PC-3 (cell line): ENCODE results near the gene PIGZ. TPM values are rescaled to one million over a fixed set of nuclear protein-coding genes. Genes with fewer than 3 reads are reported as not detected.

Source experiments
- ATAC-seq: fragments of 200-7000 bp; cut with Tn5 transposase; 2 replicates; pipeline ENCODE4 v1.9.1; 2020; ENCODE audit warnings: mild to moderate bottlenecking, moderate library complexity
- BruUV-seq: library from RNA; stranded (reverse); fragments of 400-500 nt; replicated peaks from 2 replicates; lab custom pipeline; 2021; lab: Mats Ljungman, UMichigan
- CTCF ChIA-PET: fragments of 300-600 bp; sonication (Branson Sonifier 250); formaldehyde crosslinking; loops from one replicate; lab custom pipeline; 2022; ENCODE audit warnings: antibody characterized with exemption; lab: Charles Lee
- POLR2A ChIA-PET: fragments of 300-600 bp; sonication (Branson Sonifier 250); formaldehyde crosslinking; loops from one replicate; lab custom pipeline; 2022; ENCODE audit warnings: antibody characterized with exemption; ENCODE audit not compliant: unreplicated experiment; lab: Charles Lee
- DNase-seq: peaks from one replicate; pipeline ENCODE4 v3.0.0-alpha.2; 2015
- H2AFZ ChIP-seq: fragments of 300-600 bp; sonication (generic); 2 replicates; pipeline ENCODE4 v1.6.0; 2016; ENCODE audit warnings: antibody characterized with exemption, low read length
- H3F3A ChIP-seq: fragments of 300-600 bp; sonication (generic); one replicate; pipeline ENCODE4 v1.6.0; 2017; ENCODE audit warnings: antibody characterized with exemption, low read length, control low read depth, mild to moderate bottlenecking; ENCODE audit not compliant: unreplicated experiment
- H3K27ac ChIP-seq: fragments of 300-600 bp; sonication (generic); 2 replicates; pipeline ENCODE4 v1.5.1; 2016; ENCODE audit warnings: mild to moderate bottlenecking, low read length
- H3K27me3 ChIP-seq: fragments of 300-600 bp; sonication (generic); 2 replicates; pipeline ENCODE4 v1.6.1; 2016; ENCODE audit warnings: low read length, mixed read lengths
- H3K36me3 ChIP-seq: fragments of 300-600 bp; sonication (generic); 2 replicates; pipeline ENCODE4 v1.6.1; 2016; ENCODE audit warnings: low read depth, mixed run types, low read length, mixed read lengths
- H3K4me1 ChIP-seq: fragments of 300-600 bp; sonication (generic); 2 replicates; pipeline ENCODE4 v1.5.1; 2016; ENCODE audit warnings: low read length; ENCODE audit not compliant: insufficient read depth
- H3K4me2 ChIP-seq: fragments of 300-600 bp; sonication (generic); 2 replicates; pipeline ENCODE4 v1.6.0; 2016; ENCODE audit warnings: low read length
- H3K4me3 ChIP-seq: fragments of 300-600 bp; sonication (generic); 2 replicates; pipeline ENCODE4 v1.5.1; 2016; ENCODE audit warnings: mild to moderate bottlenecking, low read length, mixed read lengths
- H3K79me2 ChIP-seq: fragments of 300-600 bp; sonication (generic); 2 replicates; pipeline ENCODE4 v1.6.1; 2017; ENCODE audit warnings: low read length, mixed read lengths
- H3K9ac ChIP-seq: fragments of 300-600 bp; sonication (generic); 2 replicates; pipeline ENCODE4 v1.6.0; 2016; ENCODE audit warnings: mild to moderate bottlenecking, low read length
- H3K9me2 ChIP-seq: fragments of 300-600 bp; sonication (generic); replicated peaks from 2 replicates; pipeline ENCODE4 v1.6.1; 2016; ENCODE audit warnings: mixed run types, low read length, mixed read lengths
- H3K9me3 ChIP-seq: fragments of 300-600 bp; sonication (generic); 2 replicates; pipeline ENCODE4 v1.6.1; 2016; ENCODE audit warnings: low read length, mixed read lengths
- H4K20me1 ChIP-seq: fragments of 300-600 bp; sonication (generic); 2 replicates; pipeline ENCODE4 v1.6.1; 2016; ENCODE audit warnings: low read length, mixed read lengths
- CTCF ChIP-seq: fragments of 300-600 bp; sonication (generic); conservative IDR thresholded peaks from 2 replicates; pipeline ENCODE4 v1.5.1; 2017; ENCODE audit warnings: antibody characterized with exemption, low read depth, mild to moderate bottlenecking, low read length
- EZH2 ChIP-seq: fragments of 300-600 bp; sonication (generic); IDR thresholded peaks from one replicate; pipeline ENCODE4 v1.6.1; 2017; ENCODE audit warnings: antibody characterized with exemption, mild to moderate bottlenecking, low read length; ENCODE audit not compliant: unreplicated experiment
- EZH2phosphoT487 ChIP-seq: fragments of 300-600 bp; sonication (generic); IDR thresholded peaks from 2 replicates; pipeline ENCODE4 v1.6.1; 2018; ENCODE audit warnings: mild to moderate bottlenecking, antibody characterized with exemption, low read length, borderline replicate concordance
- intact Hi-C: fragments of 100-400 bp; cut with micrococcal nuclease; formaldehyde crosslinking; loops from 2 replicates; pipeline ENCODE4 v1.9.0; 2023
- total RNA-seq: library from RNA; depleted of rRNA; stranded (reverse); fragments of >200 nt; gene quantifications from 2 replicates; pipeline ENCODE4 v1.2.3, GENCODE V29; 2014

Gene PIGZ
- total RNA-seq, 1 experiment from 2014 or later, result 1.6 TPM

GRCh38 chr3:197007953-197008352 lies 39.3 kb upstream of the PIGZ start:
- TF ChIP-seq EZH2 (no peak), EZH2phosphoT487 (no peak), CTCF (no peak)
- H3K4me2 ChIP-seq, result no peak overlapping the region
- no peaks in the 10 kb centered on the region for H4K20me1 ChIP-seq
- H3K27me3 ChIP-seq, result no peaks in the 10 kb centered on the region
- H3K9me3 ChIP-seq, result no peaks in the 10 kb centered on the region
- ChIA-PET CTCF (no interaction called here), POLR2A (no interaction called here)
- H2AFZ ChIP-seq, result no peak overlapping the region
- intact Hi-C loops, result no loop called here
- H3K79me2 ChIP-seq, result peaks cover 5% of the 10 kb centered on the region
- no peak overlapping the region for H3K27ac ChIP-seq
- ATAC-seq (no peak), DNase-seq (no peak)
- H3F3A ChIP-seq, result no peaks in the 10 kb centered on the region
- H3K4me3 ChIP-seq, result no peak overlapping the region
- BruUV-seq, result no TSS peak
- H3K4me1 ChIP-seq, result peaks cover 12% of the 10 kb centered on the region
- H3K9ac ChIP-seq, result no peak overlapping the region
- H3K9me2 ChIP-seq, result no peaks in the 10 kb centered on the region
- H3K36me3 ChIP-seq, result no peaks in the 10 kb centered on the region

DNA sequence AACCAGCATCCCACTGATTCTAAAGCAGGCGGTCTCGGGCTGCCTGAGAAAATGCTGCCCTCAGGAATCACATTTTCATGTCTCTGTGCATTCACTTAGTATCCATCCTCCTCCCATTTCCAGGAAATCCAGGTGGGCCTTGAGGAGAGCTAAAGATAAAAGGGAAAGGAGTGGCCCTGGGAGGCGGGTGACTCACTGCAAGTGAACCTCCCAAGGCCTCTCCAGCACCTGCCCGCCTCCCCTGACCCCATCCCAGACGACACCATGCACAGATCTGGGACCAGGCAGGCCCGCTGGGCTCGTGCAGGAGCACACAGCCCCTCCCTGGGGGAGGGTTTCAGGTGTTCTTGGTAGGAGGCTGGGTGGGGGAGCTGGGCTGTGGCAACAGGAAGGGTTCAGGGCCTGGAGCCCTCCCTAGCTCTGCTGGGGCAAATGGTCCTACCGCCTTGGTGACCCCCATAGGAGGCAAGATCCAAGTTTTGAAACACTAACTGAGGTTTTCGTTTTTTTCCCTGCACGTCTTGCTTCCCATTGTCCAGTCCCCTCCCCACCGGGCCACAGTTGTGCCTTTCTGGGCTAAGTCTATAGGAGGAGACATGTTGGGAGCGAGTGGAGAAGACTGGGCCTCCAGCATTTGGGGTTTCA lies 38.8 kb upstream of the PIGZ start:
- no peaks in the 10 kb centered on the region for H3K27me3 ChIP-seq
- H4K20me1 ChIP-seq, result no peaks in the 10 kb centered on the region
- DNase-seq, result no peak
- no peak overlapping the region for H3K9ac ChIP-seq
- H3K4me3 ChIP-seq, result no peak overlapping the region
- H2AFZ ChIP-seq, result no peak overlapping the region
- CTCF ChIA-PET, result no interaction called here
- H3K27ac ChIP-seq, result no peak overlapping the region
- peaks cover 12% of the 10 kb centered on the region for H3K4me1 ChIP-seq
- no peaks in the 10 kb centered on the region for H3K9me3 ChIP-seq
- no peaks in the 10 kb centered on the region for H3K9me2 ChIP-seq
- H3F3A ChIP-seq, result no peaks in the 10 kb centered on the region
- no TSS peak for BruUV-seq
- H3K36me3 ChIP-seq, result no peaks in the 10 kb centered on the region
- H3K79me2 ChIP-seq, result peaks cover 5% of the 10 kb centered on the region
- intact Hi-C loops, result no loop called here
- H3K4me2 ChIP-seq, result no peak overlapping the region
- ATAC-seq, result no peak
- TF ChIP-seq CTCF, result no peak
- no peak for TF ChIP-seq EZH2
- no peak for TF ChIP-seq EZH2phosphoT487
- POLR2A ChIA-PET, result no interaction called here

- H3K4me1 ChIP-seq, result peaks cover 12% of the 10 kb centered on the region
- intact Hi-C loops, result no loop called here
- no peak overlapping the region for H3K4me3 ChIP-seq
- no peaks in the 10 kb centered on the region for H3K9me2 ChIP-seq
- H3K4me2 ChIP-seq, result no peak overlapping the region
- no peak for ATAC-seq
- H3K27ac ChIP-seq, result no peak overlapping the region
- no peaks in the 10 kb centered on the region for H3K27me3 ChIP-seq
- POLR2A ChIA-PET, result no interaction called here
- no peak overlapping the region for H2AFZ ChIP-seq
- no peaks in the 10 kb centered on the region for H4K20me1 ChIP-seq
- CTCF ChIA-PET, result no interaction called here
- no peak for TF ChIP-seq EZH2phosphoT487
- TF ChIP-seq CTCF, result no peak
- no peaks in the 10 kb centered on the region for H3F3A ChIP-seq
- H3K9me3 ChIP-seq, result no peaks in the 10 kb centered on the region
- no peak for DNase-seq
- H3K9ac ChIP-seq, result no peak overlapping the region
- peaks cover 5% of the 10 kb centered on the region for H3K79me2 ChIP-seq
- H3K36me3 ChIP-seq, result no peaks in the 10 kb centered on the region
- BruUV-seq, result no TSS peak
These were observed 38.2 kb upstream of the PIGZ start for GRCh38 chr3:197006860-197007259.
